Smooth muscle cell (in vitro differentiated cells): ENCODE results near the gene TTC39B. TPM values are rescaled to one million over a fixed set of nuclear protein-coding genes. Genes with fewer than 3 reads are reported as not detected.

Experiments used
- DNase-seq: peaks from one replicate; lab custom pipeline; 2025; ENCODE audit not compliant: unreplicated experiment; lab: John Stamatoyannopoulos, UW
- H2AFZ ChIP-seq: fragments of 200-600 bp; sonication (generic); 2 replicates; pipeline ENCODE4 v1.6.0; 2016; ENCODE audit warnings: antibody characterized with exemption, low read depth, mild to moderate bottlenecking
- H3F3A ChIP-seq: fragments of 200-600 bp; sonication (generic); 2 replicates; pipeline ENCODE4 v1.6.0; 2017; ENCODE audit warnings: antibody characterized with exemption, low read depth
- H3K27ac ChIP-seq: fragments of 200-600 bp; sonication (generic); 2 replicates; pipeline ENCODE4 v1.5.1; 2016; ENCODE audit warnings: low read depth, mild to moderate bottlenecking
- H3K27me3 ChIP-seq: fragments of 200-600 bp; sonication (generic); 2 replicates; pipeline ENCODE4 v1.6.1; 2016; ENCODE audit warnings: low read depth, mild to moderate bottlenecking
- H3K36me3 ChIP-seq: fragments of 200-600 bp; sonication (generic); 2 replicates; pipeline ENCODE4 v1.5.1; 2016; ENCODE audit warnings: low read depth
- H3K4me1 ChIP-seq: fragments of 200-600 bp; sonication (generic); 2 replicates; pipeline ENCODE4 v1.5.1; 2016; ENCODE audit warnings: low read depth
- H3K4me2 ChIP-seq: fragments of 200-600 bp; sonication (generic); 2 replicates; pipeline ENCODE4 v1.6.0; 2016; ENCODE audit warnings: mild to moderate bottlenecking
- H3K4me3 ChIP-seq: fragments of 200-600 bp; sonication (generic); 2 replicates; pipeline ENCODE4 v1.5.1; 2016; ENCODE audit warnings: mild to moderate bottlenecking
- H3K79me2 ChIP-seq: fragments of 200-600 bp; sonication (generic); 2 replicates; pipeline ENCODE4 v1.6.0; 2016; ENCODE audit warnings: low read depth, mild to moderate bottlenecking
- H3K9ac ChIP-seq: fragments of 200-600 bp; sonication (generic); 2 replicates; pipeline ENCODE4 v1.6.0; 2016; ENCODE audit warnings: low read depth
- H3K9me3 ChIP-seq: fragments of 200-600 bp; sonication (generic); replicated peaks from 2 replicates; pipeline ENCODE4 v1.5.1; 2016; ENCODE audit warnings: low read depth
- H4K20me1 ChIP-seq: fragments of 200-600 bp; sonication (generic); 2 replicates; pipeline ENCODE4 v1.6.0; 2016; ENCODE audit warnings: low read depth
- CTCF ChIP-seq: fragments of 200-600 bp; sonication (generic); IDR thresholded peaks from 2 replicates; pipeline ENCODE4 v1.5.1; 2017; ENCODE audit warnings: borderline replicate concordance, mild to moderate bottlenecking, antibody characterized with exemption; ENCODE audit not compliant: insufficient read depth, poor library complexity, severe bottlenecking
- WGBS: methylation state at CpG from one replicate; pipeline ENCODE4 v1.1.7; 2016; ENCODE audit warnings: low lambda C conversion rate; 5-methylcytosine and 5-hydroxymethylcytosine counted together
- polyA plus RNA-seq: library from polyadenylated mRNA; unstranded; fragments of >200 nt; fragmentation: Nextera tagmentation; extraction: Ambion mirVana; gene quantifications from 2 replicates; pipeline ENCODE4 v1.2.1, GENCODE V29; 2016
- total RNA-seq: library from RNA; depleted of rRNA; stranded (reverse); fragments of >200 nt; gene quantifications from 2 replicates; pipeline ENCODE4 v1.2.3, GENCODE V29; 2014

Gene TTC39B
- total and polyA plus RNA-seq, 2 experiments from 2014 or later: 3.8 to 13.3 TPM

DNA sequence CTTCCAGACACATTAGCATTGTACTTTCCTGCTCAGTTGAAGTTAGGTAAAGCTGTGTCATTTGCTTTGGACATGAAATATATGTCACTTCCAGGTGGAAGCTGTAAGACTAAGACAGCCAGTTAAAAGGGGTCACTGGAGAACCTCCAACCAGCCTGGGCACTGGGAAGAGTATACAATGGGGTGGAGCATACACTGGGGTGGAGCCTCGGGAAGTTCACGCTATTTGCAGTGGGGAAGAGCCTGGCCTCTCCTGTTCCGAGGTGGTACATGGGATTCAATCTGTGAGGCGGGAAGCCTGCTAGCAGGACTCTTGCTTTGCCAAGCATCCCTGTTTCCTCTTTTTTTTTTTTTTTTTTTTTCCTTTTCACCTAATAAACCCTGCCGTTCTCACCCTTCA is 145.3 kb downstream of the TTC39B start:
- H3K27me3 ChIP-seq: no peaks in the 10 kb centered on the region
- DNase-seq: no peak
- no peaks in the 10 kb centered on the region for H3K4me1 ChIP-seq
- TF ChIP-seq CTCF: no peak
- H4K20me1 ChIP-seq: no peaks in the 10 kb centered on the region
- WGBS: 91% methylated on average over 5 of the region's 5 CpGs
- H2AFZ ChIP-seq: no peak overlapping the region
- no peaks in the 10 kb centered on the region for H3K9me3 ChIP-seq
- H3K4me2 ChIP-seq: no peak overlapping the region
- no peaks in the 10 kb centered on the region for H3F3A ChIP-seq
- H3K9ac ChIP-seq: no peak overlapping the region
- H3K4me3 ChIP-seq: no peak overlapping the region
- H3K79me2 ChIP-seq: no peaks in the 10 kb centered on the region
- no peak overlapping the region for H3K27ac ChIP-seq
- no peaks in the 10 kb centered on the region for H3K36me3 ChIP-seq

DNA sequence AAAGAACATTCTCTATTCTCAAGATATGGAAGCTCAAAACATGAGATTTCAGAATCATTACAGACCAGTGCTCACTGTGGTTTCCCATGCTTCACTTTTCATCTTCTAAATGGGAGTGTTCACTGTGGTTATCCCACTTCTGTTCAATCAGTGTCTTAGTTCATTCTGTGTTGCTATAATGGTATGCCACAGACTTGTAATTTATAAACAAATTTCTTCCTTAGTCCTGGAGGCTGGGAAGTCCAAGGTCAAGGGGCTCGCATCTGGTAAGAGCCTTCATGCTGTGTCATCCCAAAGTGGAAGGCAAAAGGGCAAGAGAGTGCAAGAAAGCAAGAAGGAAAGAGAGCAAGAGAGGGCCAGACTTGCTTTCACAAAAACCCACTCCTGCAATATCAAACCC is 146.3 kb downstream of the TTC39B start:
- 50% methylated on average over 1 of the region's 1 CpG for WGBS
- H3K27me3 ChIP-seq: no peaks in the 10 kb centered on the region
- no peak overlapping the region for H3K9ac ChIP-seq
- H3K9me3 ChIP-seq: no peaks in the 10 kb centered on the region
- H3K4me3 ChIP-seq: no peak overlapping the region
- H3K27ac ChIP-seq: no peak overlapping the region
- no peaks in the 10 kb centered on the region for H3K79me2 ChIP-seq
- peaks cover 3% of the 10 kb centered on the region for H3K4me1 ChIP-seq
- no peak for TF ChIP-seq CTCF
- no peak overlapping the region for H3K4me2 ChIP-seq
- H3F3A ChIP-seq: no peaks in the 10 kb centered on the region
- no peaks in the 10 kb centered on the region for H4K20me1 ChIP-seq
- no peak overlapping the region for H2AFZ ChIP-seq
- no peaks in the 10 kb centered on the region for H3K36me3 ChIP-seq
- no peak for DNase-seq

- H3K27me3 ChIP-seq: no peaks in the 10 kb centered on the region
- H2AFZ ChIP-seq: no peak overlapping the region
- WGBS: 92% methylated on average over 1 of the region's 1 CpG
- no peaks in the 10 kb centered on the region for H4K20me1 ChIP-seq
- H3K9me3 ChIP-seq: no peaks in the 10 kb centered on the region
- no peak overlapping the region for H3K4me2 ChIP-seq
- DNase-seq: no peak
- no peak overlapping the region for H3K9ac ChIP-seq
- peaks cover 3% of the 10 kb centered on the region for H3K4me1 ChIP-seq
- H3K79me2 ChIP-seq: no peaks in the 10 kb centered on the region
- H3K27ac ChIP-seq: no peak overlapping the region
- TF ChIP-seq CTCF: no peak
- H3F3A ChIP-seq: no peaks in the 10 kb centered on the region
- no peak overlapping the region for H3K4me3 ChIP-seq
- no peaks in the 10 kb centered on the region for H3K36me3 ChIP-seq
Observed at GRCh38 chr9:15158064-15158463, 149.0 kb downstream of the TTC39B start.

- no peaks in the 10 kb centered on the region for H4K20me1 ChIP-seq
- no peak overlapping the region for H3K27ac ChIP-seq
- no peak for DNase-seq
- no peak for TF ChIP-seq CTCF
- no peak overlapping the region for H3K4me3 ChIP-seq
- no peaks in the 10 kb centered on the region for H3F3A ChIP-seq
- H3K9me3 ChIP-seq: no peaks in the 10 kb centered on the region
- H3K4me2 ChIP-seq: no peak overlapping the region
- H3K4me1 ChIP-seq: peaks cover 3% of the 10 kb centered on the region
- H3K9ac ChIP-seq: no peak overlapping the region
- WGBS: 75% methylated on average over 4 of the region's 4 CpGs
- H3K27me3 ChIP-seq: no peaks in the 10 kb centered on the region
- H3K36me3 ChIP-seq: no peaks in the 10 kb centered on the region
- H2AFZ ChIP-seq: no peak overlapping the region
- H3K79me2 ChIP-seq: no peaks in the 10 kb centered on the region
Observed at GRCh38 chr9:15157381-15157780, 149.6 kb downstream of the TTC39B start.
